ENCODE measurements around the gene KRT38. TPM values are rescaled to one million over a fixed set of nuclear protein-coding genes. Genes with fewer than 3 reads are reported as not detected.

The KRT38 gene
- total and polyA plus RNA-seq, 2 donors: 0.38 to 7.9 TPM

DNA sequence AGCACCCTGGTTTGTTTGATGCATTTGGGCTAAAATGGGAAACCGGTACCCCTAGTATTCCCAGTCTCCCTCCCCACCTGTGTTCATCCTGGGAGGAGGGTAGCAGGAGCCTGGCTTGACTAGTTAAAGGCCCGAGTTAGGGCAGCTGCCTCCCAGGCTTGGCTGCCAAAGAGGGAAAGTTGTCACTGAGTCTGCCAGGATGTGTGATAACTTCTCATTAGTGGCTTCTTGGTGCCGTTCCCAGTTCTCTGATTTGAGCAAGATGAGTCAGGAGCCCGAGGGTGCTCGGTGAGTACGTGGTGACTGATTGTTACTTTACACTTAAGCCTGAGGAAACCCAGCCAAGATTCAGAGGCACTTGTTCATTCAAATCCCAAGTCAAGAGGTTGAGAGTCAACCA is 23.9 kb upstream of the KRT38 start:
- 85% methylated on average over 6 of the region's 6 CpGs for WGBS
- Histone ChIP-seq H3K9me3 (ENCODE audit: control insufficient read depth in 2 of 2, insufficient read depth in 1 of 2, low read length in 1 of 2) (no peaks in the 10 kb centered on the region), H3K27ac (ENCODE audit: low read depth in 1 of 2, low read length in 1 of 2) (peak overlapping the region in 1 of 2 donors; percentile 51), H3K36me3 (ENCODE audit: control insufficient read depth in 2 of 2, insufficient read depth in 2 of 2, low read length in 1 of 2) (no peaks in the 10 kb centered on the region), H3K4me1 (ENCODE audit: control insufficient read depth in 2 of 2, insufficient read depth in 2 of 2, low read length in 2 of 2) (no peaks in the 10 kb centered on the region), H3K4me3 (ENCODE audit: low read length in 2 of 2) (no peak overlapping the region), H3K27me3 (ENCODE audit: control insufficient read depth in 2 of 2, insufficient read depth in 1 of 2, low read length in 1 of 2) (no peaks in the 10 kb centered on the region)
- DNase-seq (ENCODE audit: low read depth in 6 of 9, low spot score in 9 of 9): peak in 2 of 9 donors; percentile 1 to 28

DNA sequence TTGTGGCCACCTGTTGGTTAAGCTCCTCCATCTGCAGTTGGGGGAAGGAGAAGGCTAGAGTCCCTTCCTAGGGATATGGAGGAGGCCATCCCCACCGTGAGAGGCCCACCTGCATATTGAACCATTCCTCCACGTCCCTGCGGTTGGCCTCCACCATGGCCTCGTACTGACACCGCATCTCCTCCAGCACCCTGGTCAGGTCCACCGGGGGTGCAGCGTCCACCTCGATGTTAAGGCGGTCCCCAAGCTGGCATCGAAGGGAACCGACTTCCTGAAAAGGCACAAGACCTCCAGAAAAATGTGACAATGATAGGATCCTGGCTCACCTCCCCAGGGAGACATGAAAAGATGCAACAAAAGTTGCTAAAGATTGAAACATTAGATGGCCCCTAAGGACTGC is 23.4 kb upstream of the KRT38 start:
- no peak for DNase-seq (ENCODE audit: low read depth in 6 of 9, low spot score in 9 of 9)
- Histone ChIP-seq H3K36me3 (ENCODE audit: control insufficient read depth in 2 of 2, insufficient read depth in 2 of 2, low read length in 1 of 2) (no peaks in the 10 kb centered on the region), H3K27me3 (ENCODE audit: control insufficient read depth in 2 of 2, insufficient read depth in 1 of 2, low read length in 1 of 2) (no peaks in the 10 kb centered on the region), H3K4me1 (ENCODE audit: control insufficient read depth in 2 of 2, insufficient read depth in 2 of 2, low read length in 2 of 2) (no peaks in the 10 kb centered on the region), H3K9me3 (ENCODE audit: control insufficient read depth in 2 of 2, insufficient read depth in 1 of 2, low read length in 1 of 2) (no peaks in the 10 kb centered on the region), H3K27ac (ENCODE audit: low read depth in 1 of 2, low read length in 1 of 2) (peak overlapping the region in 1 of 2 donors; percentile 51), H3K4me3 (ENCODE audit: low read length in 2 of 2) (no peak overlapping the region)
- 88% methylated on average over 11 of the region's 11 CpGs for WGBS

DNA sequence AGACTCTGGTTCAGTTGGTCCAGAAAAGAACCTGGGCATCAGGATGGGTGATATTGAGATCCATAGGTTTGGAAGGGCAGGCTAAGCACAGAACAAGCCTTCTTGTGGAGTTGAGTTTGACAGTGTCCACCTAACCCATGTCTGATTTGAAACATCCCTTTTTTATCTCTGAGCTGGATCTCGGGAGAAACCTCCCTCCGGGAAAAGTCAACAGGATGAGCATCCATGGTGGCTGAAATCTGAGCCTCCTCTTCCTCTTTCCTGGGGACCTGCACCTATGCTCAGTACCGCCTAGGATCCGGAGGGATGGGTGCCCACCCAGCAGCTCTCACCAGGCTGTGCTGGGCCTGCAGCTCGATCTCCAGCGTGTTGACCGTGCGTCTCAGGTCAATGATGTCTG is 23.0 kb upstream of the KRT38 start:
- WGBS: 96% methylated on average over 8 of the region's 8 CpGs
- H3K36me3 ChIP-seq (ENCODE audit: control insufficient read depth in 2 of 2, insufficient read depth in 2 of 2, low read length in 1 of 2): no peaks in the 10 kb centered on the region
- no peak for DNase-seq (ENCODE audit: low read depth in 6 of 9, low spot score in 9 of 9)
- no peak overlapping the region for H3K4me3 ChIP-seq (ENCODE audit: low read length in 2 of 2)
- no peaks in the 10 kb centered on the region for H3K4me1 ChIP-seq (ENCODE audit: control insufficient read depth in 2 of 2, insufficient read depth in 2 of 2, low read length in 2 of 2)
- no peak overlapping the region for H3K27ac ChIP-seq (ENCODE audit: low read depth in 1 of 2, low read length in 1 of 2)
- no peaks in the 10 kb centered on the region for H3K9me3 ChIP-seq (ENCODE audit: control insufficient read depth in 2 of 2, insufficient read depth in 1 of 2, low read length in 1 of 2)
- no peaks in the 10 kb centered on the region for H3K27me3 ChIP-seq (ENCODE audit: control insufficient read depth in 2 of 2, insufficient read depth in 1 of 2, low read length in 1 of 2)

GRCh38 chr17:41462705-41463104 is 21.9 kb upstream of the KRT38 start:
- Histone ChIP-seq H3K27ac (ENCODE audit: low read depth in 1 of 2, low read length in 1 of 2) (no peak overlapping the region), H3K4me1 (ENCODE audit: control insufficient read depth in 2 of 2, insufficient read depth in 2 of 2, low read length in 2 of 2) (no peaks in the 10 kb centered on the region), H3K27me3 (ENCODE audit: control insufficient read depth in 2 of 2, insufficient read depth in 1 of 2, low read length in 1 of 2) (no peaks in the 10 kb centered on the region), H3K36me3 (ENCODE audit: control insufficient read depth in 2 of 2, insufficient read depth in 2 of 2, low read length in 1 of 2) (no peaks in the 10 kb centered on the region), H3K9me3 (ENCODE audit: control insufficient read depth in 2 of 2, insufficient read depth in 1 of 2, low read length in 1 of 2) (no peaks in the 10 kb centered on the region), H3K4me3 (ENCODE audit: low read length in 2 of 2) (no peak overlapping the region)
- 87% methylated on average over 15 of the region's 15 CpGs for WGBS
- no peak for DNase-seq (ENCODE audit: low read depth in 6 of 9, low spot score in 9 of 9)

DNA sequence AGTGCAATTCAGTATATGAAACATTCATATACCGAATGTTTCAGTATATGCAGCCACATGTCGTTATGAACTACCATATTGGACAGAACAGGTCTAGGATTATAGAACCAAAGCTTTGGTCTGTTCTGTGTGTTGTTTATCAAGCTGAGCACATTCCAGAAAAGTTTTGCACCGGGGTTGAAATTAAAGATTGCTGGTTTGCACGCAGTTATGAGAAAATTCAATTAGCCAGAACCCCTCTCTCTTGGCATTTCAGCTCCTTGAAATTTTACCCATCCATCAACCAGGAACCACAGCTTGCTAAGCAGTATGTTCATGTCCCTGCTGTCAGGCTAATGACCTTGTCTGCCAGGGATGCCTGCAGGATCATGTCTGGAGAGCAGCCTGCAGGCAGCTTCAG is 16.9 kb upstream of the KRT38 start:
- H3K36me3 ChIP-seq (ENCODE audit: control insufficient read depth in 2 of 2, insufficient read depth in 2 of 2, low read length in 1 of 2): no peaks in the 10 kb centered on the region
- no peaks in the 10 kb centered on the region for H3K9me3 ChIP-seq (ENCODE audit: control insufficient read depth in 2 of 2, insufficient read depth in 1 of 2, low read length in 1 of 2)
- 87% methylated on average over 4 of the region's 4 CpGs for WGBS
- no peak overlapping the region for H3K4me3 ChIP-seq (ENCODE audit: low read length in 2 of 2)
- H3K27me3 ChIP-seq (ENCODE audit: control insufficient read depth in 2 of 2, insufficient read depth in 1 of 2, low read length in 1 of 2): peaks cover 0 to 2% of the 10 kb centered on the region in 2 donors
- H3K27ac ChIP-seq (ENCODE audit: low read depth in 1 of 2, low read length in 1 of 2): peak overlapping the region in 1 of 2 donors; percentile 58
- peaks cover 0 to 9% of the 10 kb centered on the region in 2 donors for H3K4me1 ChIP-seq (ENCODE audit: control insufficient read depth in 2 of 2, insufficient read depth in 2 of 2, low read length in 2 of 2)
- peak in 2 of 9 donors; percentile 0 to 22 for DNase-seq (ENCODE audit: low read depth in 6 of 9, low spot score in 9 of 9)

DNA sequence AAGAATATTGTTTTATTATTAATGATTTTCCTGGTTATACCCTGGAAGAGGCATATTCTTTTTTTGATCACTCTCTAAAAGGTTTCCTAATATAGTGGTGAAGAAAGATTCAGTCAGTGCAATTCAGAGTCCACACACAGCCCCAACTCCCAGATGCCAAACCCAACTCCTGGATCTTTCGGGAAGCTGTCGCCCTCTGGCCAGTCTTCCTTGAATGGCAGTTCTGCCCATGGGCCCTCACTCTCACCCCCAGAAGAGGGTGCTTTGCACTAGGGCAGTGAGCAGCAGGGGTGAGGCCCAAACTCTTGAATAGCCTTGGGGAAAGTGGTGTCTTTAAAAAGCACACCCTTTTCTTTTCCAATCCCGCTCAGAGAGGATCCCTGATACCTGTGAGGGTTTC is 15.4 kb upstream of the KRT38 start:
- 94% methylated on average over 3 of the region's 3 CpGs for WGBS
- Histone ChIP-seq H3K9me3 (ENCODE audit: control insufficient read depth in 2 of 2, insufficient read depth in 1 of 2, low read length in 1 of 2) (no peaks in the 10 kb centered on the region), H3K27ac (ENCODE audit: low read depth in 1 of 2, low read length in 1 of 2) (peak overlapping the region in 1 of 2 donors; percentile 36), H3K4me1 (ENCODE audit: control insufficient read depth in 2 of 2, insufficient read depth in 2 of 2, low read length in 2 of 2) (peaks cover 0 to 9% of the 10 kb centered on the region in 2 donors), H3K4me3 (ENCODE audit: low read length in 2 of 2) (no peak overlapping the region), H3K36me3 (ENCODE audit: control insufficient read depth in 2 of 2, insufficient read depth in 2 of 2, low read length in 1 of 2) (no peaks in the 10 kb centered on the region), H3K27me3 (ENCODE audit: control insufficient read depth in 2 of 2, insufficient read depth in 1 of 2, low read length in 1 of 2) (peaks cover 0 to 2% of the 10 kb centered on the region in 2 donors)
- DNase-seq (ENCODE audit: low read depth in 6 of 9, low spot score in 9 of 9): no peak

DNA sequence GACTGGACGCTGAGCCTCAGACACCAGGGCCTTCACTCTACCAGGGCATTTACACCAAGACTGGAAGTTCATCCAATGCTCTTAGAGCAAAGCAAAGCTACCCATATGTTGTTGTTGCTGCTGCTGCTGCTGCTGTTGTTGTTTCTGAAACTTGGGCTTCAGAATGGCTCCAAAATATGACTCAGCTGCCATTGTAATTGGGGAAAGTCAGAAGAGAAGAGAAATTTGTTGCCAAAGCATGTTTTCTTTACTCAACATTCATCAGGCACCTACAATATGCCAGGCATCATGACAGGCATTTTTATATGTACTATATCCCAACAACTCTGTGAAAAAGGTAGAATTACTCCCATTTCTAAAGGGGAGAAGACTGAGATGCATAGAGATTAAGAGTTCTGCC is 14.5 kb upstream of the KRT38 start:
- no peaks in the 10 kb centered on the region for H3K36me3 ChIP-seq (ENCODE audit: control insufficient read depth in 2 of 2, insufficient read depth in 2 of 2, low read length in 1 of 2)
- WGBS: 100% methylated on average over 1 of the region's 1 CpG

GRCh38 chr17:41453066-41453465 is 12.3 kb upstream of the KRT38 start:
- Histone ChIP-seq H3K4me1 (ENCODE audit: control insufficient read depth in 2 of 2, insufficient read depth in 2 of 2, low read length in 2 of 2) (peaks cover 0 to 9% of the 10 kb centered on the region in 2 donors), H3K27me3 (ENCODE audit: control insufficient read depth in 2 of 2, insufficient read depth in 1 of 2, low read length in 1 of 2) (peaks cover 0 to 2% of the 10 kb centered on the region in 2 donors), H3K9me3 (ENCODE audit: control insufficient read depth in 2 of 2, insufficient read depth in 1 of 2, low read length in 1 of 2) (no peaks in the 10 kb centered on the region), H3K36me3 (ENCODE audit: control insufficient read depth in 2 of 2, insufficient read depth in 2 of 2, low read length in 1 of 2) (no peaks in the 10 kb centered on the region), H3K4me3 (ENCODE audit: low read length in 2 of 2) (no peak overlapping the region), H3K27ac (ENCODE audit: low read depth in 1 of 2, low read length in 1 of 2) (no peak overlapping the region)
- 90% methylated on average over 3 of the region's 3 CpGs for WGBS
- DNase-seq (ENCODE audit: low read depth in 6 of 9, low spot score in 9 of 9): no peak

More for the DNA sequence above, 14.5 kb upstream of the KRT38 start:
- Histone ChIP-seq H3K4me3 (ENCODE audit: low read length in 2 of 2) (no peak overlapping the region), H3K9me3 (ENCODE audit: control insufficient read depth in 2 of 2, insufficient read depth in 1 of 2, low read length in 1 of 2) (no peaks in the 10 kb centered on the region), H3K27me3 (ENCODE audit: control insufficient read depth in 2 of 2, insufficient read depth in 1 of 2, low read length in 1 of 2) (peaks cover 0 to 2% of the 10 kb centered on the region in 2 donors), H3K27ac (ENCODE audit: low read depth in 1 of 2, low read length in 1 of 2) (no peak overlapping the region), H3K4me1 (ENCODE audit: control insufficient read depth in 2 of 2, insufficient read depth in 2 of 2, low read length in 2 of 2) (peaks cover 0 to 9% of the 10 kb centered on the region in 2 donors)
- no peak for DNase-seq (ENCODE audit: low read depth in 6 of 9, low spot score in 9 of 9)

- peaks cover 0 to 2% of the 10 kb centered on the region in 2 donors for H3K27me3 ChIP-seq (ENCODE audit: control insufficient read depth in 2 of 2, insufficient read depth in 1 of 2, low read length in 1 of 2)
- 47% methylated on average over 4 of the region's 4 CpGs for WGBS
- no peak overlapping the region for H3K27ac ChIP-seq (ENCODE audit: low read depth in 1 of 2, low read length in 1 of 2)
- no peak overlapping the region for H3K4me3 ChIP-seq (ENCODE audit: low read length in 2 of 2)
- peaks cover 0 to 9% of the 10 kb centered on the region in 2 donors for H3K4me1 ChIP-seq (ENCODE audit: control insufficient read depth in 2 of 2, insufficient read depth in 2 of 2, low read length in 2 of 2)
- no peaks in the 10 kb centered on the region for H3K36me3 ChIP-seq (ENCODE audit: control insufficient read depth in 2 of 2, insufficient read depth in 2 of 2, low read length in 1 of 2)
- no peak for DNase-seq (ENCODE audit: low read depth in 6 of 9, low spot score in 9 of 9)
- H3K9me3 ChIP-seq (ENCODE audit: control insufficient read depth in 2 of 2, insufficient read depth in 1 of 2, low read length in 1 of 2): no peaks in the 10 kb centered on the region
Observed at GRCh38 chr17:41452281-41452680, 11.5 kb upstream of the KRT38 start.
